NCI-H2107 treated with DMSO at 0.1 percent for 48 hours (cell line): ENCODE data around the gene TMEM132C.
A peak's percentile ranks its signal among the peaks of the same experiment; 100 is the strongest.

Source experiments
- DNase-seq: peaks from one replicate; lab custom pipeline; 2025; ENCODE audit not compliant: unreplicated experiment; lab: John Stamatoyannopoulos, UW

The TMEM132C gene

DNA sequence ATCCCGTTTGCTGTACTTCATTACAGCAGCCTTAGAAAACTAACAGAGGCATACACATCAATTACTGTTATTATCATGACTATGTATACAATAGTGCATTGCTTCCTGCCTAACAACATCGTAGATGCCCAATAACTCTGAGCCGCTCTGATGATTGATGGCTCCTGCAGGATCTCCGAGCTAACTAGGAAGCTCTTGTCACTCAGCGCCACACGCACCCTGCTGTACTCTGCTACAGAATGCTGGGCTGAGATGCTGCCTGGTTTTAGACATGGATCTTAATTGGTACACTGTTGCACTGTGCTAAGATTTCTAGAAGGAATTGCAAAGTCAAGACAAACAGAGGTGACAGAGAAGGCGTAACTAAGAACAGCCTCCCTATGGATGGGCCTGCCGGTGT lies 387.5 kb downstream of the TMEM132C start:
- no peak for DNase-seq

GRCh38 chr12:128657378-128657777 lies 390.4 kb downstream of the TMEM132C start:
- no peak for DNase-seq

GRCh38 chr12:128660532-128661225 lies 393.7 kb downstream of the TMEM132C start:
- no peak for DNase-seq

DNA sequence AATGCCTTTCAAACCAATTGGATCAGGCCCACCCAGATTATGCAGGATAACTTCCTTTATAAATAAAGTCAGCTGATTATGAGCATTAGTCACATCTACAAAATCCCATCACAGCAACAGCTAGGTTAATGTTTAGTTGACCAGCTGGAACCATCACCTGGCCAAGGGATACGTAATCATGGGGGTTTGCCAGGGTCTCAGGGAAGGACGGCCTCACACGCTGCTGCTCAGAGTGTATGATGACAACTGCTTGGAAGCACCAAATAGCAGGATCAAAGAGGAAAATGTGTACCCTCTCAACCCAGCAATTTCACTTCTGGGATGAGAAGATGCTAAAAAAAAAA lies 394.2 kb downstream of the TMEM132C start:
- DNase-seq, result no peak

GRCh38 chr12:128662101-128662500 lies 395.1 kb downstream of the TMEM132C start:
- peak; percentile 42 for DNase-seq

DNA sequence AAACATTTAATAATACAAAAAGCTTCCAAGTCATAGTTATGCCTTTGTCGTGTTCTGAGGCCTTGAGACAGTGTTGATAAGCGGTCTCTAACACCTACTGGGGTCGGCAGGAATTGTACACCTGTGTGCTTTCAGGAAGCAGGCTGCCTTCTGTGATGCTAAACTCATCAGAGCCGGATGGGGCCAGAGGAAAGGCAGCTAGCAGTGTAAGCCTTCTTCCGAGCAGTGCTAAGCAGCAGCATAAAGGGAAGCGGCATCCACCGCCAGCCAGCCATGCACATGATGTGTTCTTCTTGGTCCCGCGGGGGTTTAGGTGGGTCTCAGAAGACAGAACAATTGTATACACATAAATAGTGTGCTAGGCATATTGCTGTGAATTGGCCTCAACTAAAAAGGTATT lies 397.5 kb downstream of the TMEM132C start:
- DNase-seq, result no peak

DNA sequence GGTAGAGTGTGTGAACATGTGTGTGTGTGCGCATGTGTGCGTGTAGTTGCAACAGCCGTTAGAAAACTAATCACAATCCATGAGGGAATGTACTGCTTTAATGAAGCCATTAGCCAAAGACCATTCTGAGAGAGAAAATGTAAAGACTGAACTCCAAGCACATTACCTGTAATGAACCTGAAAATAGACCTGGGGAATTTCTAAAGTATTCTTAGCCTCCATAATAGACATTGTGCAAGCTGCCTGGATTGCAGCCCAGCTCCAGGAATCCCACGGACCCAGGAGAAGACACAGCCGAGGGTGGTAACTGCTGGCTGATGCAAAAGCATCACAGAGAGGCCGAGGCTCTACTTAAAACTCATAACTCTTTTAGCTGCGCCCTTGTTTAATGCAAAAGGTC lies 400.2 kb downstream of the TMEM132C start:
- DNase-seq, result no peak

- DNase-seq, result no peak
Measured at GRCh38 chr12:128671528-128672042, 404.6 kb downstream of the TMEM132C start.

DNA sequence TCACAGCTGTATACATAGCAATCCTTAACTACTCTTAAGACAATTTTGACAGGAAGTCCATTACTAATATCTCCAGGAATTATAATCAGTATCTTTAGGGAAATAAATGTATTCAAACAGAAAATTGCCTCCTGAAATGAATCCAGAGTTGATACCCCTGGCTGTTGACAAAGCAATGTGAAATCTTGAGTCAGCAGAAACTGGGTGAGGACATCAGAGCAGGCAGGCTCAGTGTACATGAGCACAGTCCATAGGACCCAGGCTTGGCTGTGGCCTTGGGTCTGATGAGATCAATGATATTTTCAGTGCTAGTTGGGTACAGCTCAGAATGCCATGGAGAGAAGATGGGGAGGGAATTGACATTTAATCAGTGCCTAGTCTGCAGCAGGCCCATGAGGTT lies 405.5 kb downstream of the TMEM132C start:
- DNase-seq, result no peak

DNA sequence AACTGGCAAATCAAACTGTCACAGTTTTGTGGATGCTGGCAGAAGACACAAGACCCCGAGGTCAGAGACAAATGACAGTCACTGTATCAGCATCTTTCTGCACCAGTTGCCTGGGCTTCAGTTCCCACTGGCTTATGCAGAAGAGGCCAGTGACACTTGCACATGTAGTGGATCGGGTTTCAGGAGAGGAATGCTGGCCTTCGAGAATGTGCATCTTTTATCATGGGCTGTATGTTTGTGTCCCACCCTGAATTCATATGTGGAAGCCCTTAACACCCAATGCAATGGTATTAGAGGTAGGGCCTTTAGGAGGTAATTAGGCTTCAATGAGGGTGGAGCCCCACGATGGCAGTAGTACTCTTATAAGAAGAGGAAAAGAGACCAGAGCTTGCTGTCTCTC lies 405.9 kb downstream of the TMEM132C start:
- DNase-seq, result no peak

- DNase-seq, result no peak
Measured at GRCh38 chr12:128675576-128675975, 408.6 kb downstream of the TMEM132C start.

DNA sequence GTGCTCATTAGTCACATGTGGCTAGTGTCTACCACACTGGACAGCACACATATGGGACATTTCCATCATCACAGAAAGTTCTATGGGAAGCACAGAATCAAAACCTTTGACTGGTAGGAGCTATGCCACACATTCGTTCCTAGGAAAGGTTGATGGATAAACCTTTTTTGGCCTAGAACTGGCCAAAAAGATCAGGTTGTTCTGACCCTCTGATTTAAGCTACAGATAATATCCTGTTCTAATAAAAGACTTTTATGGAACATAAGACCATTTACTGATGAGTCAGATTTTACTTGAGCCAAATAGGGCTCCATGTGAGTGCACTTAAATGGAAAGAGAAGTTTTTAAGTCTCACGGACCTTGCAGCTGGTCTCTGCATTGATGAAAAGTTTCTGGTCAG lies 413.6 kb downstream of the TMEM132C start:
- DNase-seq, result no peak

- no peak for DNase-seq
Measured at GRCh38 chr12:128682548-128683275, 415.7 kb downstream of the TMEM132C start.

GRCh38 chr12:128684352-128684751 lies 417.4 kb downstream of the TMEM132C start:
- DNase-seq, result no peak

GRCh38 chr12:128685903-128686475 lies 419.0 kb downstream of the TMEM132C start:
- DNase-seq, result no peak

DNA sequence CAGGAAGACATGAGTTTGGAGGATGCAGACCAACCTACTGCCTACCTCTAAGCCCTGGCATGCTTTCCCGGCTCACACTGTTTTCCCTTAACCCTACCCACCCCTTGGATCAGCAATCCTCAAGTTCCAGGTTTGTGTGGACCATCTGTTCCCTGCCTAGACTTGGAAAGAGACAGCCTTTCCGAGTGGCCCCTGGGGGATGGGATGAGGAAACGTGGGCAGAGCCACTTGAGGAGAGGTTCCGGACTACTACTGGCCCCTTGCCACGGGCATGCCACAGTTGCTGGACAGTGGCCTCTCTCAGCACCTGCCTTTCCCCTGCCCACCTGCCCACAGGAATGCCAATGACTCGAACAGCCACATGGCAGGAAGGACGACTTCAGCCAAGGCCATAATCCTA lies 420.9 kb downstream of the TMEM132C start:
- no peak for DNase-seq

- peak; percentile 70 for DNase-seq
Measured at GRCh38 chr12:128690641-128691040, 423.7 kb downstream of the TMEM132C start.

GRCh38 chr12:128693115-128693514 lies 426.1 kb downstream of the TMEM132C start:
- no peak for DNase-seq

DNA sequence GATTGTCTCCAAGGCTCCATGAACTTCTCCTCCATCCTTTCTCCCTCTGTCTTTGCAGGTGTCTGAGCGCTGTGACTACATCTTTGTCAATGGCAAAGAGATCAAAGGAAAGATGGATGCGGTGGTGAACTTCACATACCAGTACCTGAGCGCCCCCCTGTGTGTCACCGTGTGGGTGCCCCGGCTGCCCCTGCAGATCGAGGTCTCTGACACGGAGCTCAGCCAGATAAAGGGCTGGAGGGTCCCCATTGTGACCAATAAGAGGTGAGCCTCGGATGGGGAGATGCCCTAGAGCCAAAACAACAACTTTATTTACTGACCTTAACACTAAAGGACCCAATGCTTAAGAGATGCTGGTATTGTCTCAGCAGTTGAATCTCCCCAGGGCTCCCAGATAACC lies 426.8 kb downstream of the TMEM132C start:
- no peak for DNase-seq

DNA sequence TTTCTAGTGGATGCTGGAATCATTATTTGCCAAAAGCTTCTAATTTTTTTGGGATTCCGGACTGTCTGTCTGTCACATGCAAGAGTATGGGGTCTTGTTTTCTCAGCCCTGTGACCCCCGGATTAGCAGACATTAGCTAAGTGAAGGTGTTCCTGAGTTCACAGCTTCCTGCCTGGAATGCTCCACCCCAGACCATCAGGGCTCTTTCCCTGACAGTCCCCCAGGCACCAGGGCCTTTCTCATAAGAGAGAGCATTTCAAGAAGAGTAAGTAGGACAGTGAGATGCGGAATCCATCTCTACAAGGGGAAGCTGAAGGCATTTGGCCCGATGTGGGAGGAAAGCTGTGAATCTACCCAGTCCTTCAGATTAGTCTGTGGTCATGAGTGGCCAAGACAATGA lies 427.5 kb downstream of the TMEM132C start:
- DNase-seq, result no peak

DNA sequence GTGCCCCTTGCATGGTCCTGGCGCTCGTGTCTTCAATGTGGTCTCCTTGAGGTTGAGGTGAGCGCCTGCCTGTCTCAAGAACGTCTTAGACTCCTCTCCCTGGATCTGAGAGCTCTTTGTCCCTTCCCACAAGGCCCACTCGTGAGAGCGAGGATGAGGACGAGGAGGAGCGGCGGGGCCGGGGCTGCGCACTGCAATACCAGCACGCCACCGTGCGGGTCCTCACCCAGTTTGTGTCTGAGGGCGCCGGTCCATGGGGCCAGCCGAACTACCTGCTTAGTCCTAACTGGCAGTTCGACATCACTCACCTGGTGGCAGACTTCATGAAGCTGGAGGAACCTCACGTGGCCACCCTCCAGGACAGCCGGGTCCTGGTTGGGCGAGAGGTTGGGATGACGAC lies 428.7 kb downstream of the TMEM132C start:
- DNase-seq, result no peak

- no peak for DNase-seq
Measured at GRCh38 chr12:128698301-128698972, 431.5 kb downstream of the TMEM132C start.
